ENCODE measurements around the gene INSYN1.

GRCh38 chr15:73757571-73757970 is 4.4 kb upstream of the INSYN1 start:
- TF ChIP-seq POLR2A (IDR thresholded peaks at IDR 0.05; ENCODE audit: low read length) (no peak), GATA1 (IDR thresholded peaks at IDR 0.05; ENCODE audit: low read depth, low read length) (no peak)
